ENCODE results near the gene CAT.

- TF ChIP-seq CTCF (IDR thresholded peaks at IDR 0.05) = no peak
- TF ChIP-seq ZFX (IDR thresholded peaks at IDR 0.05; ENCODE audit: borderline replicate concordance) = no peak
Measured at GRCh38 chr11:34405079-34405858, 33.5 kb upstream of the CAT start.

Data from 22Rv1 (cell line).